K562 (cell line): ENCODE results near the gene UPF1. TPM values are rescaled to one million over a fixed set of nuclear protein-coding genes. Genes with fewer than 3 reads are reported as not detected.

Experiments
- ATAC-seq: fragments of 200-7000 bp; cut with Tn5 transposase; 3 replicates; pipeline ENCODE4 v1.9.1; 2020; ENCODE audit warnings: moderate library complexity
- BruUV-seq: library from RNA; stranded (reverse); fragments of 400-500 nt; replicated peaks from 2 replicates; lab custom pipeline; 2021; lab: Mats Ljungman, UMichigan
- CTCF ChIA-PET: fragments of 300-600 bp; formaldehyde crosslinking; extraction: SDS; loops from one replicate; lab custom pipeline; 2021; ENCODE audit warnings: low intra/inter-chr PET ratio; lab: Yijun Ruan, JAX
- POLR2A ChIA-PET: fragments of 300-600, 350-650 bp; sonication (Branson Sonifier 250); formaldehyde crosslinking; extraction: SDS; loops from one replicate; lab custom pipeline; 2021; ENCODE audit warnings: antibody characterized with exemption, inconsistent platforms; lab: Yijun Ruan, JAX
- DNase-seq, 4 experiments: peaks; one replicate each; pipeline versions ENCODE4 v3.0.0 to v3.0.0-alpha.2; 2011 to 2018; ENCODE audit warnings: low spot score in 3 of 4, mixed read lengths in 3 of 4; ENCODE audit errors: extremely low read depth in 1 of 4
- FAIRE-seq: peaks from 2 replicates; lab custom pipeline; 2011; peaks lifted over from hg19 to GRCh38; lab: Jason Lieb, UNC
- H2AFZ ChIP-seq: 2 replicates; pipeline ENCODE4 v1.6.0; 2011; ENCODE audit warnings: low read depth, low read length, control low read depth, inconsistent platforms
- H3K27ac ChIP-seq: fragments of 200-600 bp; 3 replicates; pipeline ENCODE4 v1.8.0; 2011; ENCODE audit warnings: low read depth, mild to moderate bottlenecking, control low read depth, inconsistent platforms, low read length, moderate library complexity, mixed read lengths; ENCODE audit errors: extremely low read depth
- H3K27me3 ChIP-seq, 2 experiments: fragments of 300-600 bp in 1 of 2; 2 replicates in 1 of 2; 3 replicates in 1 of 2; pipeline versions ENCODE4 v1.6.0 to v1.8.0; 2011; ENCODE audit warnings: inconsistent platforms in 2 of 2, low read length in 2 of 2, mild to moderate bottlenecking in 1 of 2, mixed read lengths in 1 of 2, moderate library complexity in 1 of 2; ENCODE audit not compliant: control insufficient read depth in 2 of 2, insufficient read depth in 2 of 2
- H3K36me3 ChIP-seq: fragments of 300-600 bp; 3 replicates; pipeline ENCODE4 v1.8.0; 2011; ENCODE audit warnings: mild to moderate bottlenecking, low read length, inconsistent platforms; ENCODE audit not compliant: control insufficient read depth, insufficient read depth
- H3K4me1 ChIP-seq, 2 experiments: fragments of 200-600 bp in 1 of 2; replicated peaks in 1 of 2; 2 replicates in 1 of 2; 3 replicates in 1 of 2; pipeline versions ENCODE4 v1.5.1 to v1.8.0; 2011; ENCODE audit warnings: inconsistent platforms in 2 of 2, low read length in 2 of 2, mild to moderate bottlenecking in 1 of 2, mixed read lengths in 1 of 2, moderate library complexity in 1 of 2; ENCODE audit not compliant: control insufficient read depth in 2 of 2, insufficient read depth in 2 of 2
- H3K4me2 ChIP-seq: 2 replicates; pipeline ENCODE4 v1.6.1; 2011; ENCODE audit warnings: low read length, control low read depth, inconsistent platforms, mixed read lengths; ENCODE audit not compliant: insufficient read depth
- H3K4me3 ChIP-seq: fragments of 200-600 bp; sonication (generic), shearing (Covaris generic); 2 replicates; pipeline ENCODE4 v1.5.1; 2016; ENCODE audit warnings: control low read depth, inconsistent platforms
- H3K79me2 ChIP-seq: fragments of 200-600 bp; 3 replicates; pipeline ENCODE4 v1.8.0; 2011; ENCODE audit warnings: low read length, inconsistent platforms; ENCODE audit not compliant: control insufficient read depth, insufficient read depth
- H3K9ac ChIP-seq, 2 experiments: 2 replicates each; pipeline versions ENCODE4 v1.6.0 to v1.6.1; 2011; ENCODE audit warnings: low read depth in 2 of 2, low read length in 2 of 2, control low read depth in 1 of 2, inconsistent platforms in 1 of 2, mild to moderate bottlenecking in 1 of 2, mixed read lengths in 1 of 2; ENCODE audit not compliant: insufficient read depth in 1 of 2
- H3K9me1 ChIP-seq: one replicate; pipeline ENCODE4 v1.6.0; 2011; ENCODE audit warnings: inconsistent platforms, mild to moderate bottlenecking, low read length, moderate library complexity; ENCODE audit not compliant: control insufficient read depth, insufficient read depth
- H3K9me3 ChIP-seq: replicated peaks from 2 replicates; pipeline ENCODE4 v1.5.1; 2011; ENCODE audit warnings: low read depth, low read length, inconsistent platforms; ENCODE audit not compliant: control insufficient read depth, insufficient read depth
- H4K20me1 ChIP-seq: replicated peaks from 2 replicates; pipeline ENCODE4 v1.6.1; 2011; ENCODE audit warnings: low read length, inconsistent platforms, mixed read lengths; ENCODE audit not compliant: control insufficient read depth, insufficient read depth
- FOXJ2 ChIP-seq: fragments of 200-800 bp; sonication (Bioruptor generic); IDR thresholded peaks from 2 replicates; pipeline ENCODE4 v1.6.1; 2016; ENCODE audit warnings: missing genetic modification characterization, missing compliant biosample characterization
- POLR2G ChIP-seq: fragments of 200-400 bp; formaldehyde crosslinking; IDR thresholded peaks from 2 replicates; pipeline ENCODE4 v1.6.1; 2017; ENCODE audit warnings: low read depth, mild to moderate bottlenecking, antibody characterized with exemption, low read length, moderate library complexity
- WGBS: fragments of 100-300 bp; shearing (Covaris generic); methylation state at CpG from one replicate; pipeline ENCODE4 v1.1.6; 2016; ENCODE audit warnings: low coverage, mixed read lengths; ENCODE audit not compliant: insufficient coverage; ENCODE audit errors: missing lambda C conversion rate; 5-methylcytosine and 5-hydroxymethylcytosine counted together
- in situ Hi-C: fragments of 300-500 bp; cut with MboI; formaldehyde crosslinking; loops from 4 replicates; pipeline ENCODE4 v1.15.0; 2018; ENCODE audit warnings: inconsistent platforms, mixed read lengths
- intact Hi-C: fragments of 100-400 bp; cut with micrococcal nuclease; formaldehyde crosslinking; loops from 2 replicates; pipeline ENCODE4 v1.14.2; 2022
- polyA plus RNA-seq, 8 experiments: library from polyadenylated mRNA; depleted of rRNA in 4 of 8; stranded (reverse) in 5 of 8; unstranded in 3 of 8; fragments of >200 nt; fragmentation: Nextera tagmentation in 2 of 8; fragmentation: Illumina TruSeq in 1 of 8; extraction: Ambion mirVana in 2 of 8; extraction: Trizol in 1 of 8; gene quantifications; 2 replicates each; pipeline versions ENCODE4 v1.2.1 to v1.2.3, GENCODE V29; 2011 to 2014; ENCODE audit warnings: inconsistent platforms in 1 of 8, missing spikeins in 1 of 8
- total RNA-seq, 7 experiments: library from RNA; depleted of rRNA in 6 of 7; stranded (reverse); fragments of >200 nt in 6 of 7; fragmentation: Illumina TruSeq in 2 of 7; extraction: Trizol in 2 of 7; gene quantifications; 2 replicates each; pipeline versions ENCODE4 v1.2.1 to v1.2.3, GENCODE V29; 2011 to 2021; ENCODE audit warnings: low replicate concordance in 1 of 7

UPF1 gene
- total and polyA plus RNA-seq, 9 of the 15 experiments (the other 6 are each of a cell fraction or from before 2014, with no cell fraction given): 0.34 to 103 (median 27.9) TPM

GRCh38 chr19:18850471-18851375, 19.0 kb downstream of the UPF1 start:
- Histone ChIP-seq H3K4me1 (peaks cover 2 to 39% of the 10 kb centered on the region in 2 experiments; a peak in 3 of 5 replicates), H3K9ac (no peak overlapping the region), H3K79me2 (peaks cover 41% of the 10 kb centered on the region), H4K20me1 (peaks cover 28% of the 10 kb centered on the region), H3K36me3 (peaks cover 97% of the 10 kb centered on the region), H3K9me1 (peaks cover 5% of the 10 kb centered on the region), H3K27ac (no peak overlapping the region), H3K4me2 (no peak overlapping the region), H3K27me3 (no peaks in the 10 kb centered on the region; a peak in 1 of 5 replicates), H3K4me3 (no peak overlapping the region), H2AFZ (no peak overlapping the region), H3K9me3 (no peaks in the 10 kb centered on the region)
- ATAC-seq: no peak
- POLR2A ChIA-PET: interaction anchor here (1.5 to 1.9 kb wide), 2 partner anchors 10 to 13 kb away, joined by 4 to 11 read pairs; no protein-coding TSS in a partner anchor
- in situ Hi-C loops (no loop called here), intact Hi-C loops (no loop called here)
- WGBS: 91% methylated on average over 22 of the region's 27 CpGs
- CTCF ChIA-PET: no interaction called here
- no peak for TF ChIP-seq FOXJ2 (tag)
- peak; percentile 45; the same call in 1 of the 2 replicates for TF ChIP-seq POLR2G
- DNase-seq: no peak
- no TSS peak for BruUV-seq
- FAIRE-seq: no peak
